Loucy (cell line): ENCODE data around the gene LAYN.

Source experiments
- CTCF ChIP-seq: fragments of 200-600 bp; sonication (generic); conservative IDR thresholded peaks from 2 replicates; pipeline ENCODE4 v1.5.1; 2014; ENCODE audit warnings: mild to moderate bottlenecking, antibody characterized with exemption, low read length
- EZH2phosphoT487 ChIP-seq: fragments of 200-600 bp; IDR thresholded peaks from 2 replicates; pipeline ENCODE4 v1.6.1; 2018; ENCODE audit warnings: antibody characterized with exemption, mild to moderate bottlenecking, moderate library complexity, borderline replicate concordance

DNA sequence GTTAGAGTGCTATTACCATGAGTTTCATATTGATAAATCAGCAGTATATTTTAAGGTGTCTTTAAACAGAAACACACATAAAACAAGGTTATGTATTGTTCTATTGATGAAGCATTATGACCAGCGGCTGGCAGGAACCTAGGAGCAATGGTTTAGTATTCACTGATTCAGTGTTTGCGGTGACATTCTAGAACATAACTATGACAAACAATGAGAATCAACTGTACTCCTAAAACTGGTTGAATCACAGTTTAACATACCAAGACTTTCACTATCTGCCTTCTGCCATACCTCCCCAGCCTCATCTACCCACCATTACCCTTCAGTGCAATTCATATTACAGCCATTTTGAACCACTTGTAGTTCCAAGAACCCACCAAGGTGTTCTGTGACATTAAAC is 17.2 kb upstream of the LAYN start:
- TF ChIP-seq CTCF = no peak
- TF ChIP-seq EZH2phosphoT487 = no peak
